K562 (cell line): Measurements from ENCODE around the gene RTL1. TPM values are rescaled to one million over a fixed set of nuclear protein-coding genes. Genes with fewer than 3 reads are reported as not detected.

Experiments
- ATAC-seq: fragments of 200-7000 bp; cut with Tn5 transposase; 3 replicates; pipeline ENCODE4 v1.9.1; 2020; ENCODE audit warnings: moderate library complexity
- BruUV-seq: library from RNA; stranded (reverse); fragments of 400-500 nt; replicated peaks from 2 replicates; lab custom pipeline; 2021; lab: Mats Ljungman, UMichigan
- CTCF ChIA-PET: fragments of 300-600 bp; formaldehyde crosslinking; extraction: SDS; loops from one replicate; lab custom pipeline; 2021; ENCODE audit warnings: low intra/inter-chr PET ratio; lab: Yijun Ruan, JAX
- POLR2A ChIA-PET: fragments of 300-600, 350-650 bp; sonication (Branson Sonifier 250); formaldehyde crosslinking; extraction: SDS; loops from one replicate; lab custom pipeline; 2021; ENCODE audit warnings: antibody characterized with exemption, inconsistent platforms; lab: Yijun Ruan, JAX
- DNase-seq, 4 experiments: peaks; one replicate each; pipeline versions ENCODE4 v3.0.0 to v3.0.0-alpha.2; 2011 to 2018; ENCODE audit warnings: low spot score in 3 of 4, mixed read lengths in 3 of 4; ENCODE audit errors: extremely low read depth in 1 of 4
- FAIRE-seq: peaks from 2 replicates; lab custom pipeline; 2011; peaks lifted over from hg19 to GRCh38; lab: Jason Lieb, UNC
- H2AFZ ChIP-seq: 2 replicates; pipeline ENCODE4 v1.6.0; 2011; ENCODE audit warnings: low read depth, low read length, control low read depth, inconsistent platforms
- H3K27ac ChIP-seq: fragments of 200-600 bp; 3 replicates; pipeline ENCODE4 v1.8.0; 2011; ENCODE audit warnings: low read depth, mild to moderate bottlenecking, control low read depth, inconsistent platforms, low read length, moderate library complexity, mixed read lengths; ENCODE audit errors: extremely low read depth
- H3K27me3 ChIP-seq, 2 experiments: fragments of 300-600 bp in 1 of 2; 2 replicates in 1 of 2; 3 replicates in 1 of 2; pipeline versions ENCODE4 v1.6.0 to v1.8.0; 2011; ENCODE audit warnings: inconsistent platforms in 2 of 2, low read length in 2 of 2, mild to moderate bottlenecking in 1 of 2, mixed read lengths in 1 of 2, moderate library complexity in 1 of 2; ENCODE audit not compliant: control insufficient read depth in 2 of 2, insufficient read depth in 2 of 2
- H3K36me3 ChIP-seq: fragments of 300-600 bp; 3 replicates; pipeline ENCODE4 v1.8.0; 2011; ENCODE audit warnings: mild to moderate bottlenecking, low read length, inconsistent platforms; ENCODE audit not compliant: control insufficient read depth, insufficient read depth
- H3K4me1 ChIP-seq, 2 experiments: fragments of 200-600 bp in 1 of 2; replicated peaks in 1 of 2; 2 replicates in 1 of 2; 3 replicates in 1 of 2; pipeline versions ENCODE4 v1.5.1 to v1.8.0; 2011; ENCODE audit warnings: inconsistent platforms in 2 of 2, low read length in 2 of 2, mild to moderate bottlenecking in 1 of 2, mixed read lengths in 1 of 2, moderate library complexity in 1 of 2; ENCODE audit not compliant: control insufficient read depth in 2 of 2, insufficient read depth in 2 of 2
- H3K4me2 ChIP-seq: 2 replicates; pipeline ENCODE4 v1.6.1; 2011; ENCODE audit warnings: low read length, control low read depth, inconsistent platforms, mixed read lengths; ENCODE audit not compliant: insufficient read depth
- H3K4me3 ChIP-seq: fragments of 200-600 bp; sonication (generic), shearing (Covaris generic); 2 replicates; pipeline ENCODE4 v1.5.1; 2016; ENCODE audit warnings: control low read depth, inconsistent platforms
- H3K79me2 ChIP-seq: fragments of 200-600 bp; 3 replicates; pipeline ENCODE4 v1.8.0; 2011; ENCODE audit warnings: low read length, inconsistent platforms; ENCODE audit not compliant: control insufficient read depth, insufficient read depth
- H3K9ac ChIP-seq, 2 experiments: 2 replicates each; pipeline versions ENCODE4 v1.6.0 to v1.6.1; 2011; ENCODE audit warnings: low read depth in 2 of 2, low read length in 2 of 2, control low read depth in 1 of 2, inconsistent platforms in 1 of 2, mild to moderate bottlenecking in 1 of 2, mixed read lengths in 1 of 2; ENCODE audit not compliant: insufficient read depth in 1 of 2
- H3K9me1 ChIP-seq: one replicate; pipeline ENCODE4 v1.6.0; 2011; ENCODE audit warnings: inconsistent platforms, mild to moderate bottlenecking, low read length, moderate library complexity; ENCODE audit not compliant: control insufficient read depth, insufficient read depth
- H3K9me3 ChIP-seq: replicated peaks from 2 replicates; pipeline ENCODE4 v1.5.1; 2011; ENCODE audit warnings: low read depth, low read length, inconsistent platforms; ENCODE audit not compliant: control insufficient read depth, insufficient read depth
- H4K20me1 ChIP-seq: replicated peaks from 2 replicates; pipeline ENCODE4 v1.6.1; 2011; ENCODE audit warnings: low read length, inconsistent platforms, mixed read lengths; ENCODE audit not compliant: control insufficient read depth, insufficient read depth
- ADNP ChIP-seq: fragments of 200-800 bp; sonication (Bioruptor generic); IDR thresholded peaks from 2 replicates; pipeline ENCODE4 v1.6.1; 2016; ENCODE audit warnings: missing genetic modification characterization, missing compliant biosample characterization
- KLF13 ChIP-seq: fragments of 450-650 bp; IDR thresholded peaks from 2 replicates; pipeline ENCODE4 v1.6.1; 2016; ENCODE audit warnings: missing genetic modification characterization, low read depth, mild to moderate bottlenecking, missing compliant biosample characterization, moderate library complexity, borderline replicate concordance
- OTX1 ChIP-seq: fragments of 450-650 bp; formaldehyde crosslinking; IDR thresholded peaks from 2 replicates; pipeline ENCODE4 v1.4.0; 2022; ENCODE audit warnings: mild to moderate bottlenecking
- PURB ChIP-seq: sonication (generic); formaldehyde crosslinking; IDR thresholded peaks from 2 replicates; pipeline ENCODE4 v1.9.0; 2021; ENCODE audit warnings: low read depth, mild to moderate bottlenecking, missing genetic modification reagents
- RBM17 ChIP-seq: fragments of 200-400 bp; formaldehyde crosslinking; IDR thresholded peaks from 2 replicates; pipeline ENCODE4 v1.6.1; 2017; ENCODE audit warnings: low read depth, mild to moderate bottlenecking, low read length, borderline replicate concordance
- TCFL5 ChIP-seq: fragments of 250-450 bp; sonication (Bioruptor Pico); conservative IDR thresholded peaks from 2 replicates; pipeline ENCODE4 v1.6.1; 2021; ENCODE audit warnings: mild to moderate bottlenecking, moderate library complexity, matching md5 sums
- TRIM28 ChIP-seq: fragments of 450-650 bp; IDR thresholded peaks from 2 replicates; pipeline ENCODE4 v1.6.1; 2017
- ZNF354B ChIP-seq: fragments of 250-450 bp; sonication (Bioruptor Pico); IDR thresholded peaks from 2 replicates; pipeline ENCODE4 v1.4.0; 2020
- ZNF507 ChIP-seq: conservative IDR thresholded peaks from 2 replicates; pipeline ENCODE4 v1.6.1; 2017; ENCODE audit warnings: missing genetic modification characterization, missing compliant biosample characterization
- ZNF561 ChIP-seq: fragments of 450-650 bp; formaldehyde crosslinking; conservative IDR thresholded peaks from 2 replicates; pipeline ENCODE4 v1.4.0; 2020; ENCODE audit warnings: mild to moderate bottlenecking, moderate library complexity
- ZNF778 ChIP-seq: fragments of 450-650 bp; formaldehyde crosslinking; IDR thresholded peaks from 2 replicates; pipeline ENCODE4 v1.4.0; 2020; ENCODE audit warnings: mild to moderate bottlenecking, moderate library complexity
- WGBS: fragments of 100-300 bp; shearing (Covaris generic); methylation state at CpG from one replicate; pipeline ENCODE4 v1.1.6; 2016; ENCODE audit warnings: low coverage, mixed read lengths; ENCODE audit not compliant: insufficient coverage; ENCODE audit errors: missing lambda C conversion rate; 5-methylcytosine and 5-hydroxymethylcytosine counted together
- in situ Hi-C: fragments of 300-500 bp; cut with MboI; formaldehyde crosslinking; loops from 4 replicates; pipeline ENCODE4 v1.15.0; 2018; ENCODE audit warnings: inconsistent platforms, mixed read lengths
- intact Hi-C: fragments of 100-400 bp; cut with micrococcal nuclease; formaldehyde crosslinking; loops from 2 replicates; pipeline ENCODE4 v1.14.2; 2022
- polyA plus RNA-seq, 8 experiments: library from polyadenylated mRNA; depleted of rRNA in 4 of 8; stranded (reverse) in 5 of 8; unstranded in 3 of 8; fragments of >200 nt; fragmentation: Nextera tagmentation in 2 of 8; fragmentation: Illumina TruSeq in 1 of 8; extraction: Ambion mirVana in 2 of 8; extraction: Trizol in 1 of 8; gene quantifications; 2 replicates each; pipeline versions ENCODE4 v1.2.1 to v1.2.3, GENCODE V29; 2011 to 2014; ENCODE audit warnings: inconsistent platforms in 1 of 8, missing spikeins in 1 of 8
- total RNA-seq, 7 experiments: library from RNA; depleted of rRNA in 6 of 7; stranded (reverse); fragments of >200 nt in 6 of 7; fragmentation: Illumina TruSeq in 2 of 7; extraction: Trizol in 2 of 7; gene quantifications; 2 replicates each; pipeline versions ENCODE4 v1.2.1 to v1.2.3, GENCODE V29; 2011 to 2021; ENCODE audit warnings: low replicate concordance in 1 of 7
- TF ChIP-seq, protein P1 (sequence below): fragments of 450-650 bp; formaldehyde crosslinking; IDR thresholded peaks from 2 replicates; pipeline ENCODE4 v1.4.0; 2022; ENCODE audit warnings: missing genetic modification characterization

The RTL1 gene
- total and polyA plus RNA-seq, 9 of the 15 experiments (the other 6 are each of a cell fraction or from before 2014, with no cell fraction given) = not detected

DNA sequence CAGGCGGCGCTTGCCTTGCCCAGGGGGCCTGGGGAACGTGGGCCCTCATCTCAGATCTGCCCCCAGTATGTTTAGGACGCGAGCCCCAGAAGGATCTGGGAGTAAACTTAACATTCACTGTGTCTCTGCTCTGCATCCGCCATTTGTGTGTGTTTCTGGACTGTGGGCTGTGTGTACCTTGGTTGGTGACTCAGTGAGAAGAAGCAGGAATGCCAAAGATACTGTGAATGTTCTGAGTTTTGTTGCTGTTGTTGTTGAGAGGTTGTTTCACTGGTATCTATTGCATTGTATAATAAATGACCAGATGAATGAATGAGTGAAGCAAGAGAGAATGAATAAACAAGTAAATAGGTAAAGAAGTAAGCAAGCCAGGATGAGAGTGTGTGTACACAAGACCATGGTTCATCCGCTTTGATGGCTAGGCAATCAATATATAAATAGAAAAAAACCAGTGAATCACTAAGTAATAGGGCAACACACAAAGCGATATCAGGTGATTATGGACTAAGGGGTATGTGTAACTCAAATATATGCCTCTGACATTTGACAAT is 57.1 kb downstream of the RTL1 start:
- ATAC-seq = no peak
- H2AFZ ChIP-seq = 0 out of 2 replicates have a peak overlapping the region, but pooled peaks have one; percentile 9
- WGBS = 71% methylated on average over 6 of the region's 8 CpGs
- H3K4me1 ChIP-seq = peaks cover 2 to 19% of the 10 kb centered on the region in 2 experiments; a peak in 3 of 5 replicates
- no peak for DNase-seq
- H3K79me2 ChIP-seq = no peaks in the 10 kb centered on the region
- CTCF ChIA-PET = no interaction called here
- intact Hi-C loops (no loop called here), in situ Hi-C loops (loop anchor here (10.0 kb wide), 1 partner anchor 182 kb away; no protein-coding TSS in a partner anchor)
- no peaks in the 10 kb centered on the region for H3K36me3 ChIP-seq
- TF ChIP-seq, protein P1, sequence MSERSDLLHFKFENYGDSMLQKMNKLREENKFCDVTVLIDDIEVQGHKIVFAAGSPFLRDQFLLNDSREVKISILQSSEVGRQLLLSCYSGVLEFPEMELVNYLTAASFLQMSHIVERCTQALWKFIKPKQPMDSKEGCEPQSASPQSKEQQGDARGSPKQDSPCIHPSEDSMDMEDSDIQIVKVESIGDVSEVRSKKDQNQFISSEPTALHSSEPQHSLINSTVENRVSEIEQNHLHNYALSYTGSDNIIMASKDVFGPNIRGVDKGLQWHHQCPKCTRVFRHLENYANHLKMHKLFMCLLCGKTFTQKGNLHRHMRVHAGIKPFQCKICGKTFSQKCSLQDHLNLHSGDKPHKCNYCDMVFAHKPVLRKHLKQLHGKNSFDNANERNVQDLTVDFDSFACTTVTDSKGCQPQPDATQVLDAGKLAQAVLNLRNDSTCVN (CRISPR knock-in tag) = no peak
- no peak for TF ChIP-seq ZNF354B (CRISPR knock-in tag)
- no peak for TF ChIP-seq KLF13
- TF ChIP-seq TRIM28 = no peak
- no peak overlapping the region for H3K4me2 ChIP-seq
- H3K27me3 ChIP-seq = no peaks in the 10 kb centered on the region
- H3K4me3 ChIP-seq = no peak overlapping the region
- no peaks in the 10 kb centered on the region for H3K9me3 ChIP-seq
- H3K9me1 ChIP-seq = no peaks in the 10 kb centered on the region
- H3K9ac ChIP-seq = peak overlapping the region in 1 of 2 experiments; percentile 36; a peak in 1 of 4 replicates
- no peak overlapping the region for H3K27ac ChIP-seq
- H4K20me1 ChIP-seq = no peaks in the 10 kb centered on the region
- POLR2A ChIA-PET = no interaction called here
- FAIRE-seq = no peak
- BruUV-seq = no TSS peak

DNA sequence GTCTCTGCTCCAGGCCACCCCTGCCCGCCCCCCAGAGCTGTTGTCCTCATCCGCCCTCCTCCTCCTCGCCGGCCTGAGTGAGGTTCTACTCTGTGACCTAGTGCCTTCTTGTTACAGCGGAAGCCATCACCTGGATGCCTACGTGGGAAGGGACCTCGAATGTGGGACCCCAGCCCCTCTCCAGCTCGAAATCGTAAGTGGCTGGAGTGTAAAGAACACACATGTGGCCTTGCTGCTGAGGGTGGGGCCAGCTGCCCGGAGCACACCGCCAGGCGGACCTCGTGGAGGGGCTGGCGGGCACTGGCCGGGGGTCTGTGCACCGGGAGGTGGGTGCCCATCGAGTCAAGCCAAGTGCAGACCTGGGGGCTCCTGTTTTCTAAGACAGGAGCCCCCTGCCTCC is 58.2 kb downstream of the RTL1 start:
- ChIA-PET CTCF (no interaction called here), POLR2A (no interaction called here)
- in situ Hi-C loops = loop anchor here (10.0 kb wide), 1 partner anchor 181 kb away; no protein-coding TSS in a partner anchor
- Histone ChIP-seq H4K20me1 (no peaks in the 10 kb centered on the region), H3K27ac (no peak overlapping the region), H3K36me3 (no peaks in the 10 kb centered on the region), H3K27me3 (no peaks in the 10 kb centered on the region), H2AFZ (no peak overlapping the region), H3K4me2 (no peak overlapping the region), H3K9ac (no peak overlapping the region), H3K9me1 (no peaks in the 10 kb centered on the region), H3K4me3 (no peak overlapping the region), H3K4me1 (peaks cover 0 to 21% of the 10 kb centered on the region in 2 experiments; a peak in 3 of 5 replicates), H3K79me2 (no peaks in the 10 kb centered on the region), H3K9me3 (no peaks in the 10 kb centered on the region)
- FAIRE-seq (no peak), DNase-seq (no peak), ATAC-seq (no peak)
- no peak for TF ChIP-seq ZNF561 (CRISPR knock-in tag)
- TF ChIP-seq ZNF507 = no peak
- TF ChIP-seq RBM17 = no peak
- TF ChIP-seq TCFL5 (CRISPR knock-in tag) = no peak
- no peak for TF ChIP-seq ADNP (tag)
- no peak for TF ChIP-seq OTX1
- no peak for TF ChIP-seq PURB
- no peak for TF ChIP-seq ZNF778 (CRISPR knock-in tag)
- intact Hi-C loops = no loop called here
- no TSS peak for BruUV-seq
- WGBS = 55% methylated on average over 14 of the region's 17 CpGs
